WTC11 (cell line): ENCODE data around the gene PDE6G. TPM values are rescaled to one million over a fixed set of nuclear protein-coding genes. Genes with fewer than 3 reads are reported as not detected.

Experiments used
- ATAC-seq: fragments of 200-7000 bp; cut with Tn5 transposase; 2 replicates; pipeline ENCODE4 v1.10.0; 2021; ENCODE audit warnings: mild to moderate bottlenecking, moderate library complexity
- CTCF ChIA-PET: fragments of 300-600 bp; sonication (Branson Sonifier 250); formaldehyde crosslinking; loops from one replicate; lab custom pipeline; 2021; ENCODE audit warnings: antibody characterized with exemption; lab: Charles Lee
- POLR2A ChIA-PET: fragments of 350-600 bp; sonication (Branson Sonifier 250); formaldehyde crosslinking; loops from one replicate; lab custom pipeline; 2021; ENCODE audit warnings: antibody characterized with exemption; lab: Charles Lee
- DNase-seq: peaks from one replicate; pipeline ENCODE4 v3.0.0; 2021; ENCODE audit warnings: low spot score
- H3K27ac Mint-ChIP-seq: 2 replicates; pipeline ENCODE4 v1.8.0; 2021; ENCODE audit warnings: mixed read lengths
- H3K27me3 Mint-ChIP-seq: 2 replicates; pipeline ENCODE4 v1.8.0; 2021; ENCODE audit warnings: low read depth, mild to moderate bottlenecking, moderate library complexity, mixed read lengths
- H3K36me3 Mint-ChIP-seq: 2 replicates; pipeline ENCODE4 v1.8.0; 2021; ENCODE audit warnings: mixed read lengths
- H3K4me1 Mint-ChIP-seq: 2 replicates; pipeline ENCODE4 v1.8.0; 2022; ENCODE audit warnings: mixed read lengths
- H3K4me3 Mint-ChIP-seq: 2 replicates; pipeline ENCODE4 v1.8.0; 2021; ENCODE audit warnings: mild to moderate bottlenecking, moderate library complexity, mixed read lengths
- H3K9me3 Mint-ChIP-seq: 2 replicates; pipeline ENCODE4 v1.8.0; 2021; ENCODE audit warnings: mixed read lengths
- CREM ChIP-seq: sonication (generic); formaldehyde crosslinking; IDR thresholded peaks from 2 replicates; pipeline ENCODE4 v1.8.1; 2022; ENCODE audit warnings: mild to moderate bottlenecking, missing genetic modification reagents, moderate library complexity
- ESRRA ChIP-seq: sonication (generic); formaldehyde crosslinking; IDR thresholded peaks from 2 replicates; pipeline ENCODE4 v1.8.1; 2022; ENCODE audit warnings: mild to moderate bottlenecking, missing genetic modification reagents, borderline replicate concordance
- GTF2I ChIP-seq: fragments of 250-450 bp; sonication (Bioruptor Pico); conservative IDR thresholded peaks from 2 replicates; pipeline ENCODE4 v1.4.0; 2021; ENCODE audit warnings: mild to moderate bottlenecking
- JAZF1 ChIP-seq: fragments of 250-450 bp; sonication (Bioruptor Pico); IDR thresholded peaks from 2 replicates; pipeline ENCODE4 v1.9.0; 2021; ENCODE audit warnings: moderate library complexity, mild to moderate bottlenecking, inconsistent platforms
- MXD4 ChIP-seq: fragments of 250-450 bp; sonication (Bioruptor Pico); IDR thresholded peaks from 2 replicates; pipeline ENCODE4 v1.8.0; 2021; ENCODE audit warnings: mild to moderate bottlenecking, moderate library complexity, borderline replicate concordance
- NR3C1 ChIP-seq: sonication (generic); formaldehyde crosslinking; conservative IDR thresholded peaks from 2 replicates; pipeline ENCODE4 v1.8.1; 2023; ENCODE audit warnings: low read depth, mild to moderate bottlenecking, missing genetic modification reagents
- SMAD3 ChIP-seq: sonication (generic); formaldehyde crosslinking; IDR thresholded peaks from 2 replicates; pipeline ENCODE4 v1.8.0; 2022; ENCODE audit warnings: missing genetic modification reagents, mild to moderate bottlenecking, borderline replicate concordance
- SMAD4 ChIP-seq: sonication (generic); formaldehyde crosslinking; IDR thresholded peaks from 2 replicates; pipeline ENCODE4 v1.8.0; 2022; ENCODE audit warnings: mild to moderate bottlenecking, missing genetic modification reagents
- TP53 ChIP-seq: sonication (generic); formaldehyde crosslinking; IDR thresholded peaks from 2 replicates; pipeline ENCODE4 v1.8.1; 2023; ENCODE audit warnings: mild to moderate bottlenecking, missing genetic modification reagents
- ZBTB21 ChIP-seq: sonication (generic); formaldehyde crosslinking; IDR thresholded peaks from 2 replicates; pipeline ENCODE4 v1.8.1; 2023; ENCODE audit warnings: mild to moderate bottlenecking, missing genetic modification reagents, borderline replicate concordance
- ZNF121 ChIP-seq: sonication (generic); formaldehyde crosslinking; IDR thresholded peaks from 2 replicates; pipeline ENCODE4 v1.8.0; 2023; ENCODE audit warnings: missing genetic modification reagents
- ZNF138 ChIP-seq: sonication (generic); formaldehyde crosslinking; conservative IDR thresholded peaks from 2 replicates; pipeline ENCODE4 v1.8.1; 2022; ENCODE audit warnings: mild to moderate bottlenecking, moderate library complexity, missing genetic modification reagents
- ZNF416 ChIP-seq: fragments of 250-450 bp; sonication (Bioruptor Pico); IDR thresholded peaks from 2 replicates; pipeline ENCODE4 v1.9.0; 2021; ENCODE audit warnings: mild to moderate bottlenecking, inconsistent platforms
- total RNA-seq: library from RNA; stranded (reverse); gene quantifications from 3 replicates; pipeline ENCODE4 v1.2.3, GENCODE V29; 2021
- TF ChIP-seq, protein P1 (sequence below): sonication (generic); formaldehyde crosslinking; conservative IDR thresholded peaks from 2 replicates; pipeline ENCODE4 v1.8.1; 2023; ENCODE audit warnings: mild to moderate bottlenecking, low read depth, missing genetic modification reagents, moderate library complexity
- TF ChIP-seq, protein P2 (sequence below): sonication (generic); formaldehyde crosslinking; IDR thresholded peaks from 2 replicates; pipeline ENCODE4 v1.8.0; 2022; ENCODE audit warnings: mild to moderate bottlenecking, missing genetic modification reagents
- TF ChIP-seq, protein P3 (sequence below): sonication (generic); formaldehyde crosslinking; IDR thresholded peaks from 2 replicates; pipeline ENCODE4 v1.8.0; 2022; ENCODE audit warnings: missing genetic modification reagents
- TF ChIP-seq, protein P4 (sequence below): fragments of 250-450 bp; sonication (Bioruptor Pico); IDR thresholded peaks from 2 replicates; pipeline ENCODE4 v2.1.2; 2022; ENCODE audit warnings: mild to moderate bottlenecking, moderate library complexity
- TF ChIP-seq, protein P5 (sequence below): sonication (generic); formaldehyde crosslinking; IDR thresholded peaks from 2 replicates; pipeline ENCODE4 v1.8.0; 2022; ENCODE audit warnings: mild to moderate bottlenecking, missing genetic modification reagents
- TF ChIP-seq, protein P6 (sequence below): sonication (generic); formaldehyde crosslinking; IDR thresholded peaks from 2 replicates; pipeline ENCODE4 v1.8.1; 2022; ENCODE audit warnings: low read depth, mild to moderate bottlenecking, moderate library complexity, missing genetic modification reagents, borderline replicate concordance

The PDE6G gene
- total RNA-seq, 1 experiment from 2014 or later, result 4.4 TPM

DNA sequence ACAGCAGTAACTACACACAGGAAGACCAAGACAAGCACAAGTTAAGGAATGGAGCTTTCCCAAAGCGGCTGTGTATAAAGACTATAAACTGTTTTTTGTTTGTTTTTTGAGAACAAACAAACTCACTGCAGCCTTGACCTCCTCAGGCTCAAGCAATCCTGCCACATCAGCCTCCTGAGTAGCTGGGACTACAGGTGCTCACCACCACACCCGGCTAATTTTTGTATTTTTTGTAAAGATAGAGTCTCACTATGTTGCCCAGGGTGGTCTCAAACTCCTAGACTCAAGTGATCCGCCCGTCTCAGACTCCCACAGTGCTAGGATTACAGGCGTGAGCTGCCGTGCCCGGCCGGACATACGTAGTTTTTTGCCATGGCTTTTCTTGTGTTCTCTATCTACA, 4.1 kb upstream of the PDE6G start:
- no peaks in the 10 kb centered on the region for H3K27me3 Mint-ChIP-seq
- no peak for DNase-seq
- TF ChIP-seq NR3C1 (CRISPR knock-in tag) (no peak), SMAD4 (CRISPR knock-in tag) (no peak), CREM (CRISPR knock-in tag) (no peak), SMAD3 (CRISPR knock-in tag) (no peak), ZNF416 (CRISPR knock-in tag) (no peak), ESRRA (CRISPR knock-in tag) (no peak), ZNF121 (CRISPR knock-in tag) (no peak), MXD4 (no peak)
- TF ChIP-seq, protein P1, sequence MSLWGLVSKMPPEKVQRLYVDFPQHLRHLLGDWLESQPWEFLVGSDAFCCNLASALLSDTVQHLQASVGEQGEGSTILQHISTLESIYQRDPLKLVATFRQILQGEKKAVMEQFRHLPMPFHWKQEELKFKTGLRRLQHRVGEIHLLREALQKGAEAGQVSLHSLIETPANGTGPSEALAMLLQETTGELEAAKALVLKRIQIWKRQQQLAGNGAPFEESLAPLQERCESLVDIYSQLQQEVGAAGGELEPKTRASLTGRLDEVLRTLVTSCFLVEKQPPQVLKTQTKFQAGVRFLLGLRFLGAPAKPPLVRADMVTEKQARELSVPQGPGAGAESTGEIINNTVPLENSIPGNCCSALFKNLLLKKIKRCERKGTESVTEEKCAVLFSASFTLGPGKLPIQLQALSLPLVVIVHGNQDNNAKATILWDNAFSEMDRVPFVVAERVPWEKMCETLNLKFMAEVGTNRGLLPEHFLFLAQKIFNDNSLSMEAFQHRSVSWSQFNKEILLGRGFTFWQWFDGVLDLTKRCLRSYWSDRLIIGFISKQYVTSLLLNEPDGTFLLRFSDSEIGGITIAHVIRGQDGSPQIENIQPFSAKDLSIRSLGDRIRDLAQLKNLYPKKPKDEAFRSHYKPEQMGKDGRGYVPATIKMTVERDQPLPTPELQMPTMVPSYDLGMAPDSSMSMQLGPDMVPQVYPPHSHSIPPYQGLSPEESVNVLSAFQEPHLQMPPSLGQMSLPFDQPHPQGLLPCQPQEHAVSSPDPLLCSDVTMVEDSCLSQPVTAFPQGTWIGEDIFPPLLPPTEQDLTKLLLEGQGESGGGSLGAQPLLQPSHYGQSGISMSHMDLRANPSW, result no peak
- TF ChIP-seq, protein P2, sequence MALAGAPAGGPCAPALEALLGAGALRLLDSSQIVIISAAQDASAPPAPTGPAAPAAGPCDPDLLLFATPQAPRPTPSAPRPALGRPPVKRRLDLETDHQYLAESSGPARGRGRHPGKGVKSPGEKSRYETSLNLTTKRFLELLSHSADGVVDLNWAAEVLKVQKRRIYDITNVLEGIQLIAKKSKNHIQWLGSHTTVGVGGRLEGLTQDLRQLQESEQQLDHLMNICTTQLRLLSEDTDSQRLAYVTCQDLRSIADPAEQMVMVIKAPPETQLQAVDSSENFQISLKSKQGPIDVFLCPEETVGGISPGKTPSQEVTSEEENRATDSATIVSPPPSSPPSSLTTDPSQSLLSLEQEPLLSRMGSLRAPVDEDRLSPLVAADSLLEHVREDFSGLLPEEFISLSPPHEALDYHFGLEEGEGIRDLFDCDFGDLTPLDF (CRISPR knock-in tag), result no peak
- TF ChIP-seq, all 79 proteins: peak for 0
- POLR2A ChIA-PET, result no interaction called here
- CTCF ChIA-PET, result interaction anchor here (1.1 kb wide), 1 partner anchor 33 kb away, joined by 3 read pairs; no protein-coding TSS in a partner anchor
- no peak for ATAC-seq
- no peak overlapping the region for H3K27ac Mint-ChIP-seq
- no peak overlapping the region for H3K4me3 Mint-ChIP-seq
- H3K9me3 Mint-ChIP-seq, result no peaks in the 10 kb centered on the region
- peaks cover under 1% of the 10 kb centered on the region; the same call in 1 of the 2 replicates for H3K4me1 Mint-ChIP-seq
- H3K36me3 Mint-ChIP-seq, result peaks cover 4% of the 10 kb centered on the region

DNA sequence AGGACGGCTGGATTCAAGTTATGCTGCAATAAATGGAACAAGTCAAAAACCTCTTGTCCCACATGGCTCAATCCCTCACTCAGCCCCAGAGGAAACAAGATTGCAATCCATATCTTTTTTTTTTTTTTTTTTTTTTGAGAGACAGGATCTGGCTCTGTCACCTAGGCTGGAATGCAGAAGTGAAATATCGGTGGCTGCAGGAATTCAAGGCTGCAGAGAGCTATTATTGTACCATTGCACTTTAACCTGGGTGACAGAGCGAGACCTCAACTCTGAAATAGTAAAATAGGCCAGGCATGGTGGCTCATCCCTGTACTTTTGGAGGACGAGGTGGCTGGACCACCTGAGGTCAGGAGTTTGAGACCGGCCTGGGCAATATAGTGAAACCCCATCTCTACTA, 2.7 kb upstream of the PDE6G start:
- no peak for TF ChIP-seq TP53
- TF ChIP-seq ESRRA (CRISPR knock-in tag), result no peak
- TF ChIP-seq SMAD3 (CRISPR knock-in tag), result no peak
- TF ChIP-seq ZNF138 (CRISPR knock-in tag), result no peak
- TF ChIP-seq, protein P1, result no peak
- TF ChIP-seq, protein P3, sequence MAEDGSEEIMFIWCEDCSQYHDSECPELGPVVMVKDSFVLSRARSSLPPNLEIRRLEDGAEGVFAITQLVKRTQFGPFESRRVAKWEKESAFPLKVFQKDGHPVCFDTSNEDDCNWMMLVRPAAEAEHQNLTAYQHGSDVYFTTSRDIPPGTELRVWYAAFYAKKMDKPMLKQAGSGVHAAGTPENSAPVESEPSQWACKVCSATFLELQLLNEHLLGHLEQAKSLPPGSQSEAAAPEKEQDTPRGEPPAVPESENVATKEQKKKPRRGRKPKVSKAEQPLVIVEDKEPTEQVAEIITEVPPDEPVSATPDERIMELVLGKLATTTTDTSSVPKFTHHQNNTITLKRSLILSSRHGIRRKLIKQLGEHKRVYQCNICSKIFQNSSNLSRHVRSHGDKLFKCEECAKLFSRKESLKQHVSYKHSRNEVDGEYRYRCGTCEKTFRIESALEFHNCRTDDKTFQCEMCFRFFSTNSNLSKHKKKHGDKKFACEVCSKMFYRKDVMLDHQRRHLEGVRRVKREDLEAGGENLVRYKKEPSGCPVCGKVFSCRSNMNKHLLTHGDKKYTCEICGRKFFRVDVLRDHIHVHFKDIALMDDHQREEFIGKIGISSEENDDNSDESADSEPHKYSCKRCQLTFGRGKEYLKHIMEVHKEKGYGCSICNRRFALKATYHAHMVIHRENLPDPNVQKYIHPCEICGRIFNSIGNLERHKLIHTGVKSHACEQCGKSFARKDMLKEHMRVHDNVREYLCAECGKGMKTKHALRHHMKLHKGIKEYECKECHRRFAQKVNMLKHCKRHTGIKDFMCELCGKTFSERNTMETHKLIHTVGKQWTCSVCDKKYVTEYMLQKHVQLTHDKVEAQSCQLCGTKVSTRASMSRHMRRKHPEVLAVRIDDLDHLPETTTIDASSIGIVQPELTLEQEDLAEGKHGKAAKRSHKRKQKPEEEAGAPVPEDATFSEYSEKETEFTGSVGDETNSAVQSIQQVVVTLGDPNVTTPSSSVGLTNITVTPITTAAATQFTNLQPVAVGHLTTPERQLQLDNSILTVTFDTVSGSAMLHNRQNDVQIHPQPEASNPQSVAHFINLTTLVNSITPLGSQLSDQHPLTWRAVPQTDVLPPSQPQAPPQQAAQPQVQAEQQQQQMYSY (CRISPR knock-in tag), result no peak
- no peak for TF ChIP-seq GTF2I (CRISPR knock-in tag)
- TF ChIP-seq, protein P4, sequence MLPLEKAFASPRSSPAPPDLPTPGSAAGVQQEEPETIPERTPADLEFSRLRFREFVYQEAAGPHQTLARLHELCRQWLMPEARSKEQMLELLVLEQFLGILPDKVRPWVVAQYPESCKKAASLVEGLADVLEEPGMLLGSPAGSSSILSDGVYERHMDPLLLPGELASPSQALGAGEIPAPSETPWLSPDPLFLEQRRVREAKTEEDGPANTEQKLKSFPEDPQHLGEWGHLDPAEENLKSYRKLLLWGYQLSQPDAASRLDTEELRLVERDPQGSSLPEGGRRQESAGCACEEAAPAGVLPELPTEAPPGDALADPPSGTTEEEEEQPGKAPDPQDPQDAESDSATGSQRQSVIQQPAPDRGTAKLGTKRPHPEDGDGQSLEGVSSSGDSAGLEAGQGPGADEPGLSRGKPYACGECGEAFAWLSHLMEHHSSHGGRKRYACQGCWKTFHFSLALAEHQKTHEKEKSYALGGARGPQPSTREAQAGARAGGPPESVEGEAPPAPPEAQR (CRISPR knock-in tag), result no peak
- no peak for TF ChIP-seq ZBTB21 (CRISPR knock-in tag)
- TF ChIP-seq, protein P5, sequence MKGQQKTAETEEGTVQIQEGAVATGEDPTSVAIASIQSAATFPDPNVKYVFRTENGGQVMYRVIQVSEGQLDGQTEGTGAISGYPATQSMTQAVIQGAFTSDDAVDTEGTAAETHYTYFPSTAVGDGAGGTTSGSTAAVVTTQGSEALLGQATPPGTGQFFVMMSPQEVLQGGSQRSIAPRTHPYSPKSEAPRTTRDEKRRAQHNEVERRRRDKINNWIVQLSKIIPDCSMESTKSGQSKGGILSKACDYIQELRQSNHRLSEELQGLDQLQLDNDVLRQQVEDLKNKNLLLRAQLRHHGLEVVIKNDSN (CRISPR knock-in tag), result no peak
- TF ChIP-seq JAZF1, result no peak
- TF ChIP-seq, protein P6, sequence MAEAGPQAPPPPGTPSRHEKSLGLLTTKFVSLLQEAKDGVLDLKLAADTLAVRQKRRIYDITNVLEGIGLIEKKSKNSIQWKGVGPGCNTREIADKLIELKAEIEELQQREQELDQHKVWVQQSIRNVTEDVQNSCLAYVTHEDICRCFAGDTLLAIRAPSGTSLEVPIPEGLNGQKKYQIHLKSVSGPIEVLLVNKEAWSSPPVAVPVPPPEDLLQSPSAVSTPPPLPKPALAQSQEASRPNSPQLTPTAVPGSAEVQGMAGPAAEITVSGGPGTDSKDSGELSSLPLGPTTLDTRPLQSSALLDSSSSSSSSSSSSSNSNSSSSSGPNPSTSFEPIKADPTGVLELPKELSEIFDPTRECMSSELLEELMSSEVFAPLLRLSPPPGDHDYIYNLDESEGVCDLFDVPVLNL (CRISPR knock-in tag), result no peak
- H3K27ac Mint-ChIP-seq, result no peak overlapping the region
- no peaks in the 10 kb centered on the region for H3K9me3 Mint-ChIP-seq
- ChIA-PET POLR2A (no interaction called here), CTCF (no interaction called here)
- H3K27me3 Mint-ChIP-seq, result no peaks in the 10 kb centered on the region; the same call in 1 of the 2 replicates
- H3K4me1 Mint-ChIP-seq, result peaks cover 2% of the 10 kb centered on the region
- no peaks in the 10 kb centered on the region for H3K36me3 Mint-ChIP-seq
- H3K4me3 Mint-ChIP-seq, result no peak overlapping the region
- no peak for ATAC-seq
- no peak for DNase-seq
